ENCODE measurements around the gene FCMR. TPM values are rescaled to one million over a fixed set of nuclear protein-coding genes. Genes with fewer than 3 reads are reported as not detected.

Gene FCMR
- total RNA-seq, 1 donor from 2014 or later: 0.58 TPM

- no peak for TF ChIP-seq CTCF (conservative IDR thresholded peaks at IDR 0.05)
- Mint-ChIP-seq H3K27ac (no peak overlapping the region), H3K27me3 (peaks cover 20% of the 10 kb centered on the region), H3K4me3 (no peak overlapping the region), H3K36me3 (no peaks in the 10 kb centered on the region), H3K9me3 (no peaks in the 10 kb centered on the region), H3K4me1 (ENCODE audit: unreplicated experiment) (peaks cover 10% of the 10 kb centered on the region)
- no peak for DNase-seq (ENCODE audit: extremely low spot score, unreplicated experiment)
Measured at GRCh38 chr1:206893380-206893779, 28.4 kb downstream of the FCMR start.

DNA sequence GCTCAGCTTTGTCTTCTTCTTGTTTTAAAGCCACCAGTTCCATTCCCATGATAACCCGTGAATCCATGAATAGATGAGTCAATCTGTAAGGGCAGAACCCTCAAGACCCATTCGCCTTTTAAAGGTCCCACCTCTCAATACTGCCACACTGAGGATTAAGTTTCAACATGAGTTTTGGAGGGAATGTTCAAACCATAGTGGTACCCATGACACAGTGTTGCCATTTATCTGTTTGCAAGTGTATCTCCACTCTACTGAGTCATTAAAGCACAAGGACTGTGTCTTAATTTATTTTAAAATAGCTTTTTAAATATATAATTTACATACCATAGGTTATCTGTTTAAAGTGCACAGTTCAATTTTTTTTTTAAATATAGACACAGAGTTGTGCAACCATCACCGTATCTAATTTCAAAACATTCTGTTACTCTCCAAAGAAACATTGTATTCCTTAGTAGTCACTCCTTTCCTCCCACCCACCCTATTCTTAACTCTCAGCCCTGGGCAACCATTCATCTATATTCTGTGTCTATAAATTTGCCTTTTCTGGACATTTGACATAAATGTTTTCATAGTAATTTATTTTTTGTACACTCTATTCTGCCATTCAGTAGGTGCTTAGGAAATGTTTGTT lies 29.3 kb downstream of the FCMR start:
- Mint-ChIP-seq H3K4me3 (no peak overlapping the region), H3K9me3 (no peaks in the 10 kb centered on the region), H3K4me1 (ENCODE audit: unreplicated experiment) (peaks cover 10% of the 10 kb centered on the region), H3K36me3 (no peaks in the 10 kb centered on the region), H3K27me3 (peaks cover 22% of the 10 kb centered on the region), H3K27ac (no peak overlapping the region)
- DNase-seq (ENCODE audit: extremely low spot score, unreplicated experiment): no peak
- no peak for TF ChIP-seq CTCF (conservative IDR thresholded peaks at IDR 0.05)

- no peak overlapping the region for H3K27ac Mint-ChIP-seq
- H3K4me1 Mint-ChIP-seq (ENCODE audit: unreplicated experiment): peaks cover 15% of the 10 kb centered on the region
- no peaks in the 10 kb centered on the region for H3K36me3 Mint-ChIP-seq
- peaks cover 24% of the 10 kb centered on the region for H3K27me3 Mint-ChIP-seq
- TF ChIP-seq CTCF (conservative IDR thresholded peaks at IDR 0.05): no peak
- H3K9me3 Mint-ChIP-seq: no peaks in the 10 kb centered on the region
- DNase-seq (ENCODE audit: extremely low spot score, unreplicated experiment): no peak
- H3K4me3 Mint-ChIP-seq: no peak overlapping the region
Measured at GRCh38 chr1:206891412-206891811, 30.3 kb downstream of the FCMR start.

- H3K36me3 Mint-ChIP-seq: no peaks in the 10 kb centered on the region
- H3K27me3 Mint-ChIP-seq: peaks cover 24% of the 10 kb centered on the region
- H3K4me1 Mint-ChIP-seq (ENCODE audit: unreplicated experiment): peaks cover 7% of the 10 kb centered on the region
- no peak for DNase-seq (ENCODE audit: extremely low spot score, unreplicated experiment)
- no peak overlapping the region for H3K27ac Mint-ChIP-seq
- H3K4me3 Mint-ChIP-seq: no peak overlapping the region
- H3K9me3 Mint-ChIP-seq: no peaks in the 10 kb centered on the region
- no peak for TF ChIP-seq CTCF (conservative IDR thresholded peaks at IDR 0.05)
Measured at GRCh38 chr1:206890125-206891060, 31.3 kb downstream of the FCMR start.

DNA sequence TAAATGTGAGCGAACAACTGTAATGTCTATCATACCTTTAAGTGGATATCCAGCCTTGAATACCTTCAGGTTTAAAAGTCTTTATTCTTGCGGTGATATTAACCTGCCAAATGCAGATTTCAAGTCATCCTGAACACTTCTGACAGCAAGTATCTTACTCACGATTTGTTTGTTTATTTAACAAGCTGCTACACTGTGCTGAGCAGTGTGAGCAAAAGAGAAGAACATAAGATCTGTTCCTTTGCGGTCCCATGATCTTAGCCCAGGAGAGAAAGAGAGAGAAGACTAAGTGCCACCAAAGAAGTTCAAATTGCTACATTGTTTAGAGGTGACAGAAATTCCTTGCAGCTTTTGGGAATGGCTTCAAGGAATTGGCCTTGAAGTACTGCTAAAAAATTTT lies 34.0 kb downstream of the FCMR start:
- Mint-ChIP-seq H3K27ac (no peak overlapping the region), H3K4me3 (no peak overlapping the region)
- no peak for DNase-seq (ENCODE audit: extremely low spot score, unreplicated experiment)

More for the DNA sequence above, 34.0 kb downstream of the FCMR start:
- Mint-ChIP-seq H3K27me3 (peaks cover 19% of the 10 kb centered on the region), H3K9me3 (no peaks in the 10 kb centered on the region), H3K36me3 (no peaks in the 10 kb centered on the region), H3K4me1 (ENCODE audit: unreplicated experiment) (peaks cover 5% of the 10 kb centered on the region)
- TF ChIP-seq CTCF (conservative IDR thresholded peaks at IDR 0.05): no peak
